Measurements from ENCODE around the gene RAPGEF5.

Gene RAPGEF5

GRCh38 chr7:22157552-22157951 lies 199.4 kb downstream of the RAPGEF5 start:
- Histone ChIP-seq H3K27me3 (no peaks in the 10 kb centered on the region), H3K4me3 (ENCODE audit: low read depth, low read length) (no peak overlapping the region), H3K4me1 (peaks cover 20% of the 10 kb centered on the region), H3K36me3 (peaks cover 67% of the 10 kb centered on the region), H3K9me3 (no peaks in the 10 kb centered on the region)
- no peak for TF ChIP-seq CTCF (IDR thresholded peaks at IDR 0.05; ENCODE audit: low read depth, low read length)
- no peak for DNase-seq

GRCh38 chr7:22156205-22156604 lies 200.7 kb downstream of the RAPGEF5 start:
- Histone ChIP-seq H3K4me3 (ENCODE audit: low read depth, low read length) (no peak overlapping the region), H3K4me1 (peaks cover 20% of the 10 kb centered on the region), H3K27me3 (no peaks in the 10 kb centered on the region), H3K9me3 (no peaks in the 10 kb centered on the region), H3K36me3 (peaks cover 56% of the 10 kb centered on the region)
- no peak for DNase-seq
- no peak for TF ChIP-seq CTCF (IDR thresholded peaks at IDR 0.05; ENCODE audit: low read depth, low read length)

GRCh38 chr7:22154143-22154529 lies 202.8 kb downstream of the RAPGEF5 start:
- Histone ChIP-seq H3K9me3 (no peaks in the 10 kb centered on the region), H3K27me3 (no peaks in the 10 kb centered on the region), H3K36me3 (peaks cover 49% of the 10 kb centered on the region), H3K4me1 (peaks cover 20% of the 10 kb centered on the region), H3K4me3 (ENCODE audit: low read depth, low read length) (no peak overlapping the region)
- no peak for TF ChIP-seq CTCF (IDR thresholded peaks at IDR 0.05; ENCODE audit: low read depth, low read length)
- no peak for DNase-seq

GRCh38 chr7:22153432-22154142 lies 203.4 kb downstream of the RAPGEF5 start:
- no peak for DNase-seq
- H3K4me1 ChIP-seq = peaks cover 23% of the 10 kb centered on the region
- TF ChIP-seq CTCF (IDR thresholded peaks at IDR 0.05; ENCODE audit: low read depth, low read length) = no peak
- H3K27me3 ChIP-seq = no peaks in the 10 kb centered on the region
- H3K36me3 ChIP-seq = peaks cover 54% of the 10 kb centered on the region
- H3K4me3 ChIP-seq (ENCODE audit: low read depth, low read length) = no peak overlapping the region
- H3K9me3 ChIP-seq = no peaks in the 10 kb centered on the region

- H3K27me3 ChIP-seq = no peaks in the 10 kb centered on the region
- peaks cover 52% of the 10 kb centered on the region for H3K36me3 ChIP-seq
These were observed 204.3 kb downstream of the RAPGEF5 start for GRCh38 chr7:22152690-22153089.

More at GRCh38 chr7:22152690-22153089, 204.3 kb downstream of the RAPGEF5 start:
- no peak for TF ChIP-seq CTCF (IDR thresholded peaks at IDR 0.05; ENCODE audit: low read depth, low read length)
- Histone ChIP-seq H3K4me3 (ENCODE audit: low read depth, low read length) (no peak overlapping the region), H3K9me3 (no peaks in the 10 kb centered on the region), H3K4me1 (peaks cover 32% of the 10 kb centered on the region)
- no peak for DNase-seq
